ENCODE measurements around the gene PGBD4. TPM values are rescaled to one million over a fixed set of nuclear protein-coding genes. Genes with fewer than 3 reads are reported as not detected.
"Not testable (repeated sequence)": the region's sequence is repeated elsewhere in the genome, so short reads cannot be mapped to it uniquely, and the experiment has no call there.

The PGBD4 gene
- total RNA-seq, 2 experiments from 2014 or later: 3.8 to 5.2 TPM

DNA sequence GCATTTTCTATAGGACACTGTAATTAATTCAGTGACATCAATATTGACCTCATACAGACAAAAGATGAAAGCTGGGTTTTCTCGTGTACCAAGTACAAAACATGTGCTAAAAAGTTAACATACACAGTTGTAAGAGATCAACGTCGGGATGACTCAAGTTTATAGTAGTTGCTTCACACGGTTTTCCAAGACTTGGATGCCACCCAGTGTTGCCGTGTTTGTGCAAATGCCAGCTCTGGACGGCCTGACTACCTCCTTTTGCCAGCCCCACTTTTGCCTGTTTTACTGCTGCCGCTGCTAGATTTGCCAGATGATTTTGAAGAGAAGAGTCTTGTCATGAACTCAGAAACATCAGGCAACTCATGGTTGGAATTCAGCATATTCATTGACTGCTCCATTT, 17.8 kb upstream of the PGBD4 start:
- ATAC-seq: no peak
- Mint-ChIP-seq H3K9me3 (ENCODE audit: low read depth) (no peaks in the 10 kb centered on the region), H3K27ac (no peak overlapping the region), H3K27me3 (no peaks in the 10 kb centered on the region), H3K36me3 (peaks cover 33% of the 10 kb centered on the region), H3K4me3 (no peak overlapping the region), H3K4me1 (no peaks in the 10 kb centered on the region)
- CTCF ChIA-PET: no interaction called here
- no peak for DNase-seq

GRCh38 chr15:34085746-34086145, 16.1 kb upstream of the PGBD4 start:
- no peaks in the 10 kb centered on the region for H3K9me3 Mint-ChIP-seq (ENCODE audit: low read depth)
- peaks cover 40% of the 10 kb centered on the region for H3K36me3 Mint-ChIP-seq
- ATAC-seq (no peak), DNase-seq (no peak)
- CTCF ChIA-PET: interaction anchor here (0.6 kb wide), 1 partner anchor 126 kb away, joined by 3 read pairs; no protein-coding TSS in a partner anchor
- no peak overlapping the region for H3K4me3 Mint-ChIP-seq
- no peaks in the 10 kb centered on the region for H3K4me1 Mint-ChIP-seq
- no peak overlapping the region for H3K27ac Mint-ChIP-seq
- no peaks in the 10 kb centered on the region for H3K27me3 Mint-ChIP-seq

GRCh38 chr15:34099914-34100313, 2.0 kb upstream of the PGBD4 start:
- Mint-ChIP-seq H3K27me3 (no peaks in the 10 kb centered on the region), H3K4me3 (peak overlapping the region; percentile 100), H3K9me3 (ENCODE audit: low read depth) (peaks cover 5% of the 10 kb centered on the region), H3K27ac (peak overlapping the region; percentile 31), H3K4me1 (peaks cover 37% of the 10 kb centered on the region), H3K36me3 (peaks cover 24% of the 10 kb centered on the region)
- no peak for DNase-seq
- ATAC-seq: no peak
- CTCF ChIA-PET: interaction anchor here (2.9 kb wide), 1 partner anchor 110 kb away, joined by 12 read pairs; the partner anchor contains the start of gene KATNBL1

GRCh38 chr15:34102175-34102925, 467 bp downstream of the PGBD4 start:
- Mint-ChIP-seq H3K27me3 (no peaks in the 10 kb centered on the region), H3K27ac (peak overlapping the region; percentile 100), H3K4me1 (peaks cover 38% of the 10 kb centered on the region), H3K4me3 (peak overlapping the region; percentile 100), H3K9me3 (ENCODE audit: low read depth) (peaks cover 5% of the 10 kb centered on the region), H3K36me3 (peaks cover 26% of the 10 kb centered on the region)
- CTCF ChIA-PET: interaction anchor here (0.6 to 2.9 kb wide), 8 partner anchors 8 to 485 kb away, joined by 3 to 12 read pairs (median 4); partner anchors contain the start of gene KATNBL1
- no peak for ATAC-seq
- no peak for DNase-seq

DNA sequence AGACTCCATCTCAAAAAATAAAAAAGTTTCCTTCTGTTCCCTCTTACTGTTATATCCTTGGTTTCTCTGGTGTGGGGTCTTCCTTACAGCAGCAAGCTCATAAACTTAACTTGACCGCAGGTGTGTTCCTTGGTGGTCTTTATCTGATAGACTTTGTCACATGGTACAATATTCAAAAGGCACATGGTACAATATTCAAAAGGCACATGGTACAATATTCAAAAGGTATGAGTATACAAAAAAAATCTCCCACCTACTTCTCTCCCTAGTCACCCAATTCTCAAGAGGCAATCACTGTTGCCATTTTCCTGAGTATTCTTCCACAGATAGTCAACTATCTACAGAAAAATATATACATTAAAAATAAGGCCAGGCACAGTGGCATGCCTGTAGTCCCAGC, 4.5 kb downstream of the PGBD4 start:
- H3K9me3 Mint-ChIP-seq (ENCODE audit: low read depth): peaks cover 5% of the 10 kb centered on the region
- DNase-seq: no peak
- H3K4me3 Mint-ChIP-seq: no peak overlapping the region
- no peak for ATAC-seq
- peaks cover 23% of the 10 kb centered on the region for H3K36me3 Mint-ChIP-seq
- H3K27me3 Mint-ChIP-seq: no peaks in the 10 kb centered on the region
- no peak overlapping the region for H3K27ac Mint-ChIP-seq
- H3K4me1 Mint-ChIP-seq: peaks cover 21% of the 10 kb centered on the region
- CTCF ChIA-PET: interaction anchor here (1.0 kb wide), 1 partner anchor 44 kb away, joined by 3 read pairs; no protein-coding TSS in a partner anchor

GRCh38 chr15:34107315-34107714, 5.4 kb downstream of the PGBD4 start:
- Mint-ChIP-seq H3K9me3 (ENCODE audit: low read depth) (peaks cover 5% of the 10 kb centered on the region), H3K4me1 (peaks cover 19% of the 10 kb centered on the region), H3K4me3 (no peak overlapping the region), H3K27ac (no peak overlapping the region), H3K36me3 (peaks cover 18% of the 10 kb centered on the region), H3K27me3 (no peaks in the 10 kb centered on the region)
- no peak for ATAC-seq
- CTCF ChIA-PET: interaction anchor here (1.0 to 3.8 kb wide), 3 partner anchors 45 to 260 kb away, joined by 3 to 28 read pairs (median 7); partner anchors contain the start of genes KATNBL1 and LPCAT4
- DNase-seq: no peak

DNA sequence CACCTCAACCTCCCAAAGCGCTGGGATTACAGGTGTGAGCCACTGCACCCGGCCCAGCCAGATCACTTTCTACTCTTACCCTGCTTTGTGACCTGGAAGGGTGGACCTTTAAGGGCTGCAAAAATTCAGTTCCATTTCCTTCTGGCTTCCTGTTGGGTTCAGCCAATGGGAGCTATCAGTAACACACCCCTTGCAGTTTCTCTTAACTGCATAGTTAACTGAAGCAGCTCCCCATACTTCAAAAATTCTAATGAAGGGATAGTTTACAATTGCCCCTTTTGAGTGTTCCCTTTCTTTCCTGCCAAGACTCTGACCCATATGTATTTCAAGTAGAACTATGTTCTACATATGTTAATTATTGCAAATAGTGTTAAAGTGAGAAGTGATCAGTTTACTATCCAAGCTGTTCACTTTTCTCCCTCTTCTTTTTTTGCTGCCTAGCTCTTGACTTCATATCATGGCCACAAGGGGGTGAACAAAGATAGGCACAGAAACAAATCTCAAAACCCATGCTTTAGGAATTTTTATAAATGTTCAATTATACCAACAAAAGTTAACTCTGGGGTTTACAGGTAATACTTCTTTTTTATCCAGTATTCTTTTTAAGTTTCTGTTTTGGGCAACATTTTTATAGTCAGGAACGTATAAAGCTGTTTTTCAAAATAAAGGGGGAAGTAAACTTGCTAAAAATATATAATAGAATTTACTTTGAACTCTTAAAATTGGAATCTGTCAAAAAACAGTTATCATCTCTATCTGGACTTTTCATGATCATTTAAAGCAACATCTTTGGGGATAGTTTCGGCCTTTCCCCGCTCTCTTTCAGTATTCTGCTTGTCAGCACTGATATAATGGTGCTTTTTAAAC, 8.1 kb downstream of the PGBD4 start:
- H3K9me3 Mint-ChIP-seq (ENCODE audit: low read depth): no peaks in the 10 kb centered on the region

GRCh38 chr15:34111488-34111887, 9.6 kb downstream of the PGBD4 start:
- H3K36me3 Mint-ChIP-seq: no peaks in the 10 kb centered on the region
- no peaks in the 10 kb centered on the region for H3K9me3 Mint-ChIP-seq (ENCODE audit: low read depth)
- peaks cover 3% of the 10 kb centered on the region for H3K27me3 Mint-ChIP-seq
- no peak overlapping the region for H3K4me3 Mint-ChIP-seq
- CTCF ChIA-PET: interaction anchor here (3.3 kb wide), 1 partner anchor 98 kb away, joined by 19 read pairs; the partner anchor contains the start of gene KATNBL1
- no peak for DNase-seq
- ATAC-seq: no peak
- H3K27ac Mint-ChIP-seq: no peak overlapping the region
- H3K4me1 Mint-ChIP-seq: peaks cover 2% of the 10 kb centered on the region

More for the DNA sequence above, 8.1 kb downstream of the PGBD4 start:
- ATAC-seq (peak; percentile 58), DNase-seq (no peak)
- Mint-ChIP-seq H3K4me3 (no peak overlapping the region), H3K27me3 (peaks cover 3% of the 10 kb centered on the region), H3K27ac (no peak overlapping the region), H3K36me3 (peaks cover 3% of the 10 kb centered on the region), H3K4me1 (peaks cover 3% of the 10 kb centered on the region)
- CTCF ChIA-PET: interaction anchor here (0.6 to 3.8 kb wide), 16 partner anchors 9 to 478 kb away, joined by 3 to 28 read pairs (median 4); partner anchors contain the start of genes EMC7, KATNBL1, LPCAT4 and PGBD4

DNA sequence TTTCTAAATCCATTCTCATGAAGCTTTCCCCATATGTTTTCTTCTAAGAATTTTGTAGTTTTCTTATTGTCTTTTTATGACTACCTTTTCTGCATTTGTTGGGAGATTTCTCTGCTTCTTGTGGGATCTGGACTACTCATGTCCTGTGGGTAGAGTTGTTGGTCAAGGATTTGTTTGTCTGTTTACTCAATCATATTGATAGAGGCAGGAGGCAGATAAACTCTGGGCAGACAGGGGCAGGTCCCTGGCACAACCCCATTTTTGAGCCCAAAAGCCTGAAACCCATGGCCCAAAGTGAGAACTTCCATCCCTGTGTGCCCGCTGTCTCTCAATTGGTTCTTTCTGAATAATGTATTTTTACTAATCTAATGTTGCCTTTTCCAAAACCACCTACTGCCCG, 12.3 kb downstream of the PGBD4 start:
- DNase-seq (no peak), ATAC-seq (no peak)
- Mint-ChIP-seq H3K4me3 (no peak overlapping the region), H3K27ac (no peak overlapping the region), H3K9me3 (ENCODE audit: low read depth) (no peaks in the 10 kb centered on the region), H3K36me3 (no peaks in the 10 kb centered on the region), H3K27me3 (peaks cover 8% of the 10 kb centered on the region), H3K4me1 (peaks cover 2% of the 10 kb centered on the region)
- CTCF ChIA-PET: interaction anchor here (1.6 to 3.3 kb wide), 2 partner anchors 95 to 97 kb away, joined by 4 to 19 read pairs; partner anchors contain the start of gene KATNBL1

DNA sequence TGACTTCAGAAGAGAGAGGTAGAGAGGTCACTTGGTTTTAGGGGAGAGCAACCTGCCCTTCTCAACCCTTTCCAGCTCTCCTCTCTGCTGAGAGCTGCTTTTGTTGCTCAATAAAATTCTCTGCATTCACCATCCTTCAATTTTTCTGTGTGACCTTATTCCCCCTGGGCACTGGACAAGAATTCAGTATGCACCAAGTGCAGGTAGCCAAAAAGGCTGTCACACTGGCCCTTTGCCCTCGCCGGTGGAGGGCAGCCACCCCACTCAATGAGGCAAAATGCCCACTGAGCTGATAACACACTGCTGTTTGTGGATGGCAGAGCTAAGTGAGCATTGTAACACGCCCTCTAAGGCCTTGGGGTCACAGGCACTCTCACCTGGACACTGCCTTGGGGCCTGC, 12.9 kb downstream of the PGBD4 start:
- Mint-ChIP-seq H3K9me3 (ENCODE audit: low read depth) (no peaks in the 10 kb centered on the region), H3K36me3 (no peaks in the 10 kb centered on the region), H3K4me3 (no peak overlapping the region), H3K4me1 (peaks cover 2% of the 10 kb centered on the region), H3K27me3 (peaks cover 8% of the 10 kb centered on the region), H3K27ac (no peak overlapping the region)
- CTCF ChIA-PET: interaction anchor here (1.6 kb wide), 1 partner anchor 96 kb away, joined by 4 read pairs; no protein-coding TSS in a partner anchor
- DNase-seq: no peak
- ATAC-seq: no peak

DNA sequence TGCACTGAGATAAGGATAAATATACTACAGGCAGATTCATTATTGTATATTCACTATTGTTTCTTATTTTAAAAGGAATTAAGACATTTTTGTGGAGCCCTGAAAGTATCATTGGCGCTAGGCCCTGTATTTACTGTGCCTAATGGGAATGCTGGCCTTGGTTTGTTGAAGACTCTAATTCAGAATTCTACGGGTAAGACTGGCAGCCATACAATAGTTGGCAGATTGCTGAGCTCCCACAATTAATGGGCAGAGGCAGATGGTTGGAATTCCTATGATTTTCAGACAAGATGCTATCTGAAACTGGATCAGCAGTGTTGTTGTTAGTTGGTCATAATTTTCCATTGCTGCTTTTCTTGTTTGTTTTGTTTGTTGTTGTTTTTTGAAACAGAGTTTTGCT, 14.7 kb downstream of the PGBD4 start:
- CTCF ChIA-PET: interaction anchor here (1.1 kb wide), 1 partner anchor 64 kb away, joined by 3 read pairs; no protein-coding TSS in a partner anchor
- DNase-seq (no peak), ATAC-seq (no peak)
- Mint-ChIP-seq H3K36me3 (no peaks in the 10 kb centered on the region), H3K4me3 (no peak overlapping the region), H3K4me1 (no peaks in the 10 kb centered on the region), H3K27me3 (peaks cover 13% of the 10 kb centered on the region), H3K9me3 (ENCODE audit: low read depth) (no peaks in the 10 kb centered on the region), H3K27ac (no peak overlapping the region)

DNA sequence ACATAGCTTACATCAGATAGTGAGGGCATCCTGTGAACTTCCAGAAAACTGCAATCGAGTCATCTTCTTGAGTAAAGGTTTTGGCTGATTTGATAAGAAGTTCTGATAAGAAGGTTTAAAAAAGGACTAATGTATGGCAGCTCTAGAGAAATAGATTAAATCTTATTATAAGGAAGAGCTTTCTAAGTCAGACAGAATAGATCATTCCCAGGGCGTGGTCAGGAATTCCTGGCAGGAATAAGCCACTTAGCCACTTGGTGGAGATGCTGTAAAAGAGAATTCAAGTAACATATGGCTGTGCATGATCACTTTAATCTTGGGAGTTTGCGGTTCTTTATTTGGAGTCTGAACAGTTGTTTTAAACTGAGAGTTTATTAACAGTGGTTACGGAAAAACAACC, 17.4 kb downstream of the PGBD4 start:
- Mint-ChIP-seq H3K27me3 (peaks cover 11% of the 10 kb centered on the region), H3K36me3 (no peaks in the 10 kb centered on the region), H3K4me3 (no peak overlapping the region), H3K27ac (no peak overlapping the region), H3K4me1 (no peaks in the 10 kb centered on the region), H3K9me3 (ENCODE audit: low read depth) (no peaks in the 10 kb centered on the region)
- DNase-seq: no peak
- ATAC-seq: no peak
- CTCF ChIA-PET: interaction anchor here (1.4 kb wide), 1 partner anchor 9 kb away, joined by 4 read pairs; no protein-coding TSS in a partner anchor

- H3K27ac Mint-ChIP-seq; DNase-seq; H3K36me3 Mint-ChIP-seq; ATAC-seq; H3K4me1 Mint-ChIP-seq; H3K4me3 Mint-ChIP-seq; H3K9me3 Mint-ChIP-seq (ENCODE audit: low read depth): not testable (repeated sequence)
- H3K27me3 Mint-ChIP-seq: peaks cover 10% of the 10 kb centered on the region
- CTCF ChIA-PET: interaction anchor here (0.8 to 1.2 kb wide), 3 partner anchors 11 to 25 kb away, joined by 3 read pairs; no protein-coding TSS in a partner anchor
Measured at GRCh38 chr15:34120420-34120819, 18.5 kb downstream of the PGBD4 start.

Measured in activated CD8-positive, alpha-beta memory T cell treated with anti-CD3 and anti-CD28 coated beads, Interleukin-2, amount 10 ng/mL, durations not matched to agents 7 days and 5 days (primary cell).